Measurements from ENCODE around the gene NR6A1.
A peak's percentile ranks its signal among the peaks of the same experiment; 100 is the strongest.

DNA sequence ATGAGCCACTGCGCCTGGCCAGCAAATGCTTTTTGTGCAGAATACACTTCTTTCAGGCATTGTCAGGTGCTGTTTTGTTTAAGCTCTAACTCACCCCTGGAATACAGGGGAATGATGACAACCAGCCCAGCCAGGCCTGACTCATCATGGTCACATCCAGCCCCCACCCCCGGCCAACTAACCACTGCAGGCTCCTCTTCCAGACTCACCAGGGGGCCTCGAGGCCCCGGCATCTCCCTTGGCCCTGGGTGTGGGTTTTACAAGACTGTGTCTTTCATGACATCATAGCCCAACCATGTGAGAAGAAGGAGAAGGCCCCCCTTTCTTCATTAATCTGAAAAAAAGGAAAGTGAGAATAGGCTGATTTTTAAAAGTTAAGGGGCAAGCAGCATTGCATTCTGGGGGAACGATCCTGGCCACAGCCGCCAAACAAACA lies 41.3 kb upstream of the NR6A1 start:
- TF ChIP-seq BRCA1 (IDR thresholded peaks at IDR 0.05; ENCODE audit: low read depth, low read length) (no peak), FOSL1 (IDR thresholded peaks at IDR 0.05; ENCODE audit: insufficient read depth, low read depth, low read length) (no peak), JUND (IDR thresholded peaks at IDR 0.05; ENCODE audit: low read length) (0 out of 2 replicates have a peak, but pooled peaks have one; percentile 30), ASH2L (IDR thresholded peaks at IDR 0.05; ENCODE audit: low read length) (no peak), POLR2A (IDR thresholded peaks at IDR 0.05; ENCODE audit: control extremely low read depth in 1 of 2, low read depth in 2 of 2, low read length in 2 of 2) (no peak), HDAC6 (IDR thresholded peaks at IDR 0.05; ENCODE audit: low read depth, low read length) (no peak), EP300 (IDR thresholded peaks at IDR 0.05; ENCODE audit: borderline replicate concordance in 1 of 2, low read depth in 2 of 2, low read length in 2 of 2) (no peak), JUN (IDR thresholded peaks at IDR 0.05; ENCODE audit: low read depth, low read length) (no peak), BCL11A (IDR thresholded peaks at IDR 0.05; ENCODE audit: low read depth in 2 of 2, low read length in 2 of 2) (no peak), EZH2 (IDR thresholded peaks at IDR 0.05; ENCODE audit: low read depth, low read length, severe bottlenecking) (no peak), PHF8 (conservative IDR thresholded peaks at IDR 0.05; ENCODE audit: low read depth, low read length) (no peak)
- TF ChIP-seq, protein P1, sequence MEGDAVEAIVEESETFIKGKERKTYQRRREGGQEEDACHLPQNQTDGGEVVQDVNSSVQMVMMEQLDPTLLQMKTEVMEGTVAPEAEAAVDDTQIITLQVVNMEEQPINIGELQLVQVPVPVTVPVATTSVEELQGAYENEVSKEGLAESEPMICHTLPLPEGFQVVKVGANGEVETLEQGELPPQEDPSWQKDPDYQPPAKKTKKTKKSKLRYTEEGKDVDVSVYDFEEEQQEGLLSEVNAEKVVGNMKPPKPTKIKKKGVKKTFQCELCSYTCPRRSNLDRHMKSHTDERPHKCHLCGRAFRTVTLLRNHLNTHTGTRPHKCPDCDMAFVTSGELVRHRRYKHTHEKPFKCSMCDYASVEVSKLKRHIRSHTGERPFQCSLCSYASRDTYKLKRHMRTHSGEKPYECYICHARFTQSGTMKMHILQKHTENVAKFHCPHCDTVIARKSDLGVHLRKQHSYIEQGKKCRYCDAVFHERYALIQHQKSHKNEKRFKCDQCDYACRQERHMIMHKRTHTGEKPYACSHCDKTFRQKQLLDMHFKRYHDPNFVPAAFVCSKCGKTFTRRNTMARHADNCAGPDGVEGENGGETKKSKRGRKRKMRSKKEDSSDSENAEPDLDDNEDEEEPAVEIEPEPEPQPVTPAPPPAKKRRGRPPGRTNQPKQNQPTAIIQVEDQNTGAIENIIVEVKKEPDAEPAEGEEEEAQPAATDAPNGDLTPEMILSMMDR (IDR thresholded peaks at IDR 0.05; ENCODE audit: control extremely low read depth in 1 of 3, insufficient read depth in 1 of 3, low read depth in 1 of 3, low read length in 3 of 3), result no peak
- TF ChIP-seq, protein P2, sequence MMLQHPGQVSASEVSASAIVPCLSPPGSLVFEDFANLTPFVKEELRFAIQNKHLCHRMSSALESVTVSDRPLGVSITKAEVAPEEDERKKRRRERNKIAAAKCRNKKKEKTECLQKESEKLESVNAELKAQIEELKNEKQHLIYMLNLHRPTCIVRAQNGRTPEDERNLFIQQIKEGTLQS (IDR thresholded peaks at IDR 0.05; ENCODE audit: insufficient read depth, low read depth, low read length), result no peak

Data from H1 (cell line).